Measurements from ENCODE around the gene NHS.

DNA sequence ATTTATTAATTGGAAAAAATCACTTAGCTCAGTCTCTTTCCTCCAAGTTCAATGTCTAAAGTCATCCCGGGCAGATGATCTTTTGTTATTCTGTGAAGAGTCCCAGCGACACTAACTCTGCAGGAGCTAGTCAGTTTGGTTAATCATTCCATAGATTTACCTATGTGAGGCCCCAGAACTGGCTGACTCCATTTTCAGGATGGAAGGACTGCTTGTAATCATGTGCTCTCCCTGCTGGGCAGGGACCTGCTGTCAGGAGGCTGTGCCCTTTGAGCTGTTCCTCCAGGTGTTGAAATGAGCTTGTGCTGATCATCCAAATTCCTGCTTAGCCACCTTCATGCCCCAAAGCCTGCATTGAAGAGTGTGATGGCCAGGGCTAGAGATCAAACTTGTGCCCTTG, 169.8 kb downstream of the NHS start:
- TF ChIP-seq, protein P1, sequence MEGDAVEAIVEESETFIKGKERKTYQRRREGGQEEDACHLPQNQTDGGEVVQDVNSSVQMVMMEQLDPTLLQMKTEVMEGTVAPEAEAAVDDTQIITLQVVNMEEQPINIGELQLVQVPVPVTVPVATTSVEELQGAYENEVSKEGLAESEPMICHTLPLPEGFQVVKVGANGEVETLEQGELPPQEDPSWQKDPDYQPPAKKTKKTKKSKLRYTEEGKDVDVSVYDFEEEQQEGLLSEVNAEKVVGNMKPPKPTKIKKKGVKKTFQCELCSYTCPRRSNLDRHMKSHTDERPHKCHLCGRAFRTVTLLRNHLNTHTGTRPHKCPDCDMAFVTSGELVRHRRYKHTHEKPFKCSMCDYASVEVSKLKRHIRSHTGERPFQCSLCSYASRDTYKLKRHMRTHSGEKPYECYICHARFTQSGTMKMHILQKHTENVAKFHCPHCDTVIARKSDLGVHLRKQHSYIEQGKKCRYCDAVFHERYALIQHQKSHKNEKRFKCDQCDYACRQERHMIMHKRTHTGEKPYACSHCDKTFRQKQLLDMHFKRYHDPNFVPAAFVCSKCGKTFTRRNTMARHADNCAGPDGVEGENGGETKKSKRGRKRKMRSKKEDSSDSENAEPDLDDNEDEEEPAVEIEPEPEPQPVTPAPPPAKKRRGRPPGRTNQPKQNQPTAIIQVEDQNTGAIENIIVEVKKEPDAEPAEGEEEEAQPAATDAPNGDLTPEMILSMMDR (IDR thresholded peaks at IDR 0.05): no peak
- no peak for TF ChIP-seq EP300 (IDR thresholded peaks at IDR 0.05)

Data from esophagus muscularis mucosa (tissue), 3 donors.